Activated CD4-positive, alpha-beta T cell treated with anti-CD3 and anti-CD28 coated beads for 36 hours (primary cell): ENCODE measurements around the gene H6PD. TPM values are rescaled to one million over a fixed set of nuclear protein-coding genes. Genes with fewer than 3 reads are reported as not detected.

Source experiments
- ATAC-seq: fragments of 200-7000 bp; cut with Tn5 transposase; one replicate; pipeline ENCODE4 v1.10.0; 2021; ENCODE audit warnings: mild to moderate bottlenecking, moderate library complexity
- CTCF ChIA-PET: fragments of 350-600 bp; sonication (Branson Sonifier 250); formaldehyde crosslinking; loops from one replicate; lab custom pipeline; 2021; ENCODE audit warnings: antibody characterized with exemption; lab: Charles Lee
- POLR2A ChIA-PET: fragments of 350-600 bp; sonication (Branson Sonifier 250); formaldehyde crosslinking; loops from one replicate; lab custom pipeline; 2021; ENCODE audit warnings: antibody characterized with exemption, inconsistent platforms; lab: Charles Lee
- DNase-seq: peaks from one replicate; pipeline ENCODE4 v3.0.0-alpha.2; 2020
- H3K27ac Mint-ChIP-seq: one replicate; pipeline ENCODE4 v1.8.0; 2021; ENCODE audit warnings: mixed read lengths
- H3K27me3 Mint-ChIP-seq: one replicate; pipeline ENCODE4 v1.8.0; 2021; ENCODE audit warnings: mixed read lengths
- H3K36me3 Mint-ChIP-seq: one replicate; pipeline ENCODE4 v1.8.0; 2021; ENCODE audit warnings: low read depth, mixed read lengths
- H3K4me1 Mint-ChIP-seq: one replicate; pipeline ENCODE4 v1.8.0; 2021; ENCODE audit warnings: mixed read lengths
- H3K4me3 Mint-ChIP-seq: one replicate; pipeline ENCODE4 v1.8.0; 2021; ENCODE audit warnings: mild to moderate bottlenecking, moderate library complexity, mixed read lengths
- H3K9me3 Mint-ChIP-seq: one replicate; pipeline ENCODE4 v1.8.0; 2021; ENCODE audit warnings: low read depth, mixed read lengths
- intact Hi-C, 2 experiments: fragments of 100-400 bp; cut with DNase I in 1 of 2; cut with micrococcal nuclease in 1 of 2; formaldehyde crosslinking; loops; one replicate each; pipeline versions ENCODE4 v1.14.2 to v1.15.1; 2022 to 2024; cut with DNase I, micrococcal nuclease
- total RNA-seq, 2 experiments: library from RNA; stranded (reverse); gene quantifications; one replicate each; pipeline ENCODE4 v1.2.3, GENCODE V29; 2021

H6PD gene
- total RNA-seq, 2 experiments from 2014 or later: 8.8 to 9.6 TPM

DNA sequence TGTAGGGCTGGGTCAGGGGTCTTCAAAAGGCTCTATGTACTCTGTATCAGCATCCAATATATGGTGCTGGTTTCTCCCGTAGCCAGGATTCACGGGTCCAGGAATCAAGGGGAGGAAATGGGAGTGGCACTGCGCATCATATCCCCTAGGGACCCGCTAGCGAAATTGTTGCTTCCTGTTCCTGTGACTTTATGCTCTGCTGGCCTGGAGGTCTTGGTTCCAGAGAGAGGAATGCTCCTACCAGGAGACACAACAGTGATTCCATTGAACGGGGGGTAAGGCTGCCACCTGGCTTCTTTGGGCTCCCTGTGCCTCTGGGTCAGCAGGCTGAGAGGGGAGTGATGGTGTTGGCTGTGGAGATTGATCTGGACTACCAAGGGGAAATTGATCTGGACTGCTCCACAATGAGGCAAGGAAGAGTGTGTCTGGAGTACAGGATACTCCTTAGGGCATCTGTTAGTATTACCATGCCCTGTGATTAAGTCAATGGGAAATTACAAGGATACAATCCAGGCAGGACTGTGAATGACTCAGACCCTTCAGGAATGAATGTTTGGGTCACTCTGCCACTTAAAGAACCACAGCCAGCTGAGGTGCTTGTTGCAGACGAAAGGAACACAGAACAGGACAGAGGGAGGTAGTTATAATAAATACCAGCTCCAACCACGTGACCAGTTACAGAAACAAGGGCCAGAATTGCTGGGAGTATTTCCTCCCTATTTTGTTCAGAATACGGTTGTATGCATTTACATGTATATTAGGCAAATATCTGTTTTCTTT lies 68.4 kb downstream of the H6PD start:
- POLR2A ChIA-PET: no interaction called here
- H3K4me3 Mint-ChIP-seq: no peak overlapping the region
- H3K27me3 Mint-ChIP-seq: no peaks in the 10 kb centered on the region
- H3K27ac Mint-ChIP-seq: no peak overlapping the region
- H3K4me1 Mint-ChIP-seq: peaks cover 11% of the 10 kb centered on the region
- ATAC-seq (no peak), DNase-seq (no peak)
- intact Hi-C loops: no loop called here
- CTCF ChIA-PET: interaction anchor here (0.6 kb wide), 1 partner anchor 268 kb away, joined by 3 read pairs; no protein-coding TSS in a partner anchor
- no peaks in the 10 kb centered on the region for H3K9me3 Mint-ChIP-seq
- no peaks in the 10 kb centered on the region for H3K36me3 Mint-ChIP-seq

DNA sequence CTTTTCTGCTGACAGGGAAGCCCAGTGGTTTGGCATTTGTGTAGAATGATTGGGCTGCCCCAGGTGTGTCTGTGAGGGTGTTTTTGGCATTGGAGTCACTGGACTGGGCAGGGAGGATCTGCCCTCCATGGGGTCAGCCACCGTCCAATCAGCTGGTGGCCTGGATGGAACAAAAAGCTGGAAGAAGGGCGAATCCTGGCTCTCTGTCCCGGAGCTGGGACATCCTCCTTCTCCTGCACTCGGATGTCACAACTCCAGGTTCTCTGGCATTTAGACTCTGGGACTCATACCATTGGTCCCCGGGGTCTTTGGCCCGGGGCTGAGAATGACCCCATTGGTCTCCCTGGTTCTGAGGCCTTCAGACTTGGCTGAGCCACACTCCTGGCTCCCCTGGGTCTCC lies 69.3 kb downstream of the H6PD start:
- no peak overlapping the region for H3K4me3 Mint-ChIP-seq
- no peak overlapping the region for H3K27ac Mint-ChIP-seq
- H3K27me3 Mint-ChIP-seq: no peaks in the 10 kb centered on the region
- intact Hi-C loops: no loop called here
- ChIA-PET CTCF (interaction anchor here (0.7 to 1.1 kb wide), 2 partner anchors 15 to 103 kb away, joined by 3 to 4 read pairs; no protein-coding TSS in a partner anchor), POLR2A (no interaction called here)
- no peak for DNase-seq
- no peak for ATAC-seq
- H3K9me3 Mint-ChIP-seq: no peaks in the 10 kb centered on the region
- no peaks in the 10 kb centered on the region for H3K36me3 Mint-ChIP-seq
- peaks cover 11% of the 10 kb centered on the region for H3K4me1 Mint-ChIP-seq

DNA sequence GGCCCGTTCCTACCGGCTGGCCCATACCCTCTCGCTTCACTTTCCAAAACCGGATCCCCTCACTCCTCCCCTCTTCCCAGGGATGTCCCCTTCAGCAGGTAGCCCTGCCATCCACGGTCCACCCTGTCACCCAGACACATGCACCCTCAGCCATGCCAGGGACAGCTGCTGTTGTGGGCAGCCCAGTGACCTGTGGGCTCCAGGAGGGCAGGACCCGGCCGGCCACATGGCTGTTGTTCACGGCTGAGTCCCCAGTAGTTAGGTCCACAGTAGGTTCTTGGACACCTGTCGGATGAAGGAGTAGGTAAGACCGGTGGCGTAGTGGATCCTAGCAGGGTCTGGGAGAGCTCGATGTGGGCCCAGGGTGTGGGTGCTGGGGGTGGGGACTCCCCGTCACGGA lies 70.6 kb downstream of the H6PD start:
- no peaks in the 10 kb centered on the region for H3K9me3 Mint-ChIP-seq
- intact Hi-C loops: no loop called here
- H3K27ac Mint-ChIP-seq: no peak overlapping the region
- no peak overlapping the region for H3K4me3 Mint-ChIP-seq
- ChIA-PET POLR2A (no interaction called here), CTCF (interaction anchor here (0.8 to 1.5 kb wide), 3 partner anchors 21 to 750 kb away, joined by 3 to 5 read pairs (median 3); no protein-coding TSS in a partner anchor)
- DNase-seq: no peak
- no peaks in the 10 kb centered on the region for H3K27me3 Mint-ChIP-seq
- ATAC-seq: no peak
- peaks cover 11% of the 10 kb centered on the region for H3K4me1 Mint-ChIP-seq
- no peaks in the 10 kb centered on the region for H3K36me3 Mint-ChIP-seq

DNA sequence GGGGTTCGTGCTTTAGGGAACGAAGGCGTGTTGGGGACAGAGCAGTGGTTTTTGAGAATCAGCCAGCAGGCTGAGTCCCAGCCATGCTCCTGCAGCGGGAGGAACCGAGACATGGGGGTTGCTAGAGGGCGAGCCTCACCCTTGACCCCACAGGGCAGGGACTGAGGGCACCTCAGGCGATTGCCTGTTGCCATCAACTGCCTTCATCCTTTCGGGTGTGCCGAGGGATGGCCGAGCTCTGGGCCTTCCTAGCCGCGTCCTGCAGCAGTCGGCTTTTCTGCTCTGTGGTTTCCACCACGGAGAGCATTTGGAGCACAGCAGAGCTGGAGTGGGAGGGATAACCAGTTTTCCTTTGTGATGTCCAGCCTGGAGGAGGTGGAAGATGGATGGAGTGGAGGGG lies 71.4 kb downstream of the H6PD start:
- POLR2A ChIA-PET: interaction anchor here (0.7 kb wide), 1 partner anchor 9 kb away, joined by 6 read pairs; no protein-coding TSS in a partner anchor
- Mint-ChIP-seq H3K9me3 (no peaks in the 10 kb centered on the region), H3K27me3 (no peaks in the 10 kb centered on the region), H3K4me1 (peaks cover 7% of the 10 kb centered on the region), H3K27ac (no peak overlapping the region), H3K36me3 (no peaks in the 10 kb centered on the region), H3K4me3 (no peak overlapping the region)
- no peak for DNase-seq
- intact Hi-C loops: no loop called here
- no peak for ATAC-seq
- CTCF ChIA-PET: interaction anchor here (0.8 kb wide), 1 partner anchor 751 kb away, joined by 3 read pairs; no protein-coding TSS in a partner anchor

DNA sequence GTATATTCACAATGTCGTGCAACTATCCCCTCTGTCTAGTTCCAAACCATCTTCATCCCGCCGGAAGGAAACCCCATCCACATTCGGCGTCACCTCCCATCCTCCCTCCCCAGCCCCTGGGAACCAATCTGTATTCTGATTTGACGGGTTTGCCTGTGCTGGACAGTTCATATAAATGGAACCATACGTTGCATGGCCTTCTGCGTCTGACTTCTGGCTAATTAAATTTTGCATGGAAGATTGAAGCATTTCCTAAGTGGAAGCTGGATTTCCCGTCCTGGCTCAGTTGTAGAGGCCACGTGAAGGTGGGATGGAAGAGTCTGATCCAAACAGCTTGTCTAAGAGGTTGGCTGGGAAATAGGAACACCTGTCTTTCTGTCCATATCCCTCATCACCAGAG lies 72.7 kb downstream of the H6PD start:
- Mint-ChIP-seq H3K4me1 (peaks cover 7% of the 10 kb centered on the region), H3K27ac (no peak overlapping the region), H3K36me3 (no peaks in the 10 kb centered on the region), H3K27me3 (no peaks in the 10 kb centered on the region), H3K9me3 (no peaks in the 10 kb centered on the region), H3K4me3 (no peak overlapping the region)
- POLR2A ChIA-PET: no interaction called here
- DNase-seq: no peak
- intact Hi-C loops: no loop called here
- CTCF ChIA-PET: interaction anchor here (0.6 kb wide), 1 partner anchor 40 kb away, joined by 3 read pairs; no protein-coding TSS in a partner anchor
- ATAC-seq: no peak

DNA sequence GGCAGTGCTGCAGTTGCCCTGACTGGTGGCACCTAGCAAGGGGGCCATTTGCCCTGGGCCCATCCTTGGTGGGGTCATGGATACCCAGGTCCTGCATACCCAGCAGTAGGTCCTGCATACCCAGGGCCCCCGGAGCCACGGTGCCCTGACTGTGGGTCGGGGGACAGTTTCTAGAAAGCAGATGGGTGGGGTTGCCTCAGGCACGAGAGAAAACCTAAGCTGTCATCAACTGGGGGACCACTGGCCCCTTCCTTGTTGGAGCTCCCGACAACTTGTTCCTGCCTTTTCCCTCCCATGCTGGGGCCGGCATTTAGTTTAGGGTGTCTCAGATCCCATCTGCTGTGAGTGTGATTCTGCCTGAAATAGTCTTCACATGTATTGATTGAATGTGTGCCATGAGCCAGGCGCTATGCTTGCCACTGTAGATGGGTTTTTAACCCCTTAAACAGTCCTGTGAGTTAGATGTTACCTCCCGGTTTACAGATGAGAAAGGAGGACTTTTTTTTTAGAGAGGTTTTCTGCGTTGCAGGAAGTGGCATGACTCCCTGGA lies 73.7 kb downstream of the H6PD start:
- DNase-seq (no peak), ATAC-seq (no peak)
- Mint-ChIP-seq H3K4me3 (no peak overlapping the region), H3K27me3 (no peaks in the 10 kb centered on the region), H3K4me1 (peaks cover 4% of the 10 kb centered on the region), H3K9me3 (no peaks in the 10 kb centered on the region), H3K27ac (no peak overlapping the region), H3K36me3 (no peaks in the 10 kb centered on the region)
- ChIA-PET CTCF (no interaction called here), POLR2A (no interaction called here)
- intact Hi-C loops: no loop called here

DNA sequence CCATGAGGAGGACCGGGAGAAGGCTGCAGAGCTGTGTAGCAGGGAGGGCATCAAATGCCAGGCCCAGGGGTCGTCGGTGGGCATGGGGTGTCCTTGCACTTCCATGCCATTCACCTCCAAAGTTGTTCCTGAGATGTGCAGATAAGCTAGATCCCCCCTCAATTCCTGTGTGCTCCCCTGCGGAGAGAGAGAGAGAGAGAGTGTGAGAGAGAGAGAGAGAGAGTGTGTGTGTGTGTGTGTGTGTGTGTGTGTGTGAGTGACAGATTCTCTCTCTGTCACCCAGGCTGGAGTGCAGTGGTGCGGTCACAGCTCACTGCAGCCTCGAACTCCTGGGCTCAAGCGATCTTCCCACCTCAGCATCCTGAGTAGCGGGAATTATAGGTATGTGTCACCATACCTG lies 74.5 kb downstream of the H6PD start:
- intact Hi-C loops: no loop called here
- CTCF ChIA-PET: no interaction called here

DNA sequence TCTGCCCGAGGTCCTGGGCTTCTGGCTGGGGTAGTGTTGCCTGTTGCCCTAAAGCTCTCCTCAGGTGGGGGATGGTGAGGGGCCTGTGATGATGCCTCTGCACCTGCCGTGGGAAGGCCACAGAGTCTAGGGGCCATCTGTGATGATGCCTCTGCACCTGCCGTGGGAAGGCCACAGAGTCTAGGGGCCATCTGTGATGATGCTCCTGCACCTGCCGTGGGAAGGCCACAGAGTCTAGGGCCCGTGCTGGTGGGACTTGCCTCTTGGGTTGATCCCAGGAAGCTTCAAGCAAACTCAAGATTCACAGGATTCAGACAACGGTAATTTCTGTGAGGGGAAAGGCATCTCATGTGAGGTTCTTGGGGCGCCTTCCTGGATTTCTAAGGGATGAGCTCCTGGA lies 75.4 kb downstream of the H6PD start:
- Mint-ChIP-seq H3K36me3 (no peaks in the 10 kb centered on the region), H3K27ac (no peak overlapping the region), H3K4me3 (no peak overlapping the region), H3K4me1 (peaks cover 12% of the 10 kb centered on the region), H3K27me3 (no peaks in the 10 kb centered on the region), H3K9me3 (no peaks in the 10 kb centered on the region)
- ChIA-PET CTCF (interaction anchor here (0.7 to 1.5 kb wide), 4 partner anchors 14 to 181 kb away, joined by 3 to 4 read pairs (median 3); no protein-coding TSS in a partner anchor), POLR2A (no interaction called here)
- no peak for DNase-seq
- intact Hi-C loops: no loop called here
- ATAC-seq: no peak

More for the DNA sequence above, 74.5 kb downstream of the H6PD start:
- Mint-ChIP-seq H3K27me3 (no peaks in the 10 kb centered on the region), H3K36me3 (no peaks in the 10 kb centered on the region), H3K4me1 (peaks cover 4% of the 10 kb centered on the region), H3K9me3 (no peaks in the 10 kb centered on the region), H3K27ac (no peak overlapping the region), H3K4me3 (no peak overlapping the region)
- no peak for DNase-seq
- POLR2A ChIA-PET: no interaction called here
- no peak for ATAC-seq

DNA sequence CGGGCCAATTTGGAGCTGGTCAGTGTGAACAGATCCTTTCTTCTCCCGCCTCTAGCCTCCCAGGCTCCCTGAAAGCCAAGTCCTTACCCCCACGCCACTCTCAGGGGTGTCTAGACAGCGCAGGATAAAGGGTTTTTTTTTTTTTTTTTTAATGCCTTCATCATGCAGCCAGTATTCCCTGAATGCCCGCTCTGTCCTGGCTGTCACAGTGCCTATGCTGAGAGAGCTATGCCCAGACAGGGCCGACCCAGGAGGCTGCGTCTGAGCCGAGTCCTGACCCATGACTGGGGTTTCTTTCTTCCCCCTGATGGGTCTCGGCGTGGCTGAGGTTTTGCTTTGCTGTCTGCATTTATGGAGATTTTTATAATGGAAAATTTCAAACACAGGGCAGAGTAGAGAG lies 76.5 kb downstream of the H6PD start:
- no peaks in the 10 kb centered on the region for H3K9me3 Mint-ChIP-seq
- ChIA-PET CTCF (interaction anchor here (0.6 to 1.5 kb wide), 3 partner anchors 15 to 1469 kb away, joined by 3 to 4 read pairs (median 3); no protein-coding TSS in a partner anchor), POLR2A (no interaction called here)
- intact Hi-C loops: no loop called here
- H3K4me3 Mint-ChIP-seq: no peak overlapping the region
- DNase-seq (no peak), ATAC-seq (no peak)
- H3K27ac Mint-ChIP-seq: no peak overlapping the region
- no peaks in the 10 kb centered on the region for H3K27me3 Mint-ChIP-seq
- no peaks in the 10 kb centered on the region for H3K36me3 Mint-ChIP-seq
- H3K4me1 Mint-ChIP-seq: peaks cover 20% of the 10 kb centered on the region

DNA sequence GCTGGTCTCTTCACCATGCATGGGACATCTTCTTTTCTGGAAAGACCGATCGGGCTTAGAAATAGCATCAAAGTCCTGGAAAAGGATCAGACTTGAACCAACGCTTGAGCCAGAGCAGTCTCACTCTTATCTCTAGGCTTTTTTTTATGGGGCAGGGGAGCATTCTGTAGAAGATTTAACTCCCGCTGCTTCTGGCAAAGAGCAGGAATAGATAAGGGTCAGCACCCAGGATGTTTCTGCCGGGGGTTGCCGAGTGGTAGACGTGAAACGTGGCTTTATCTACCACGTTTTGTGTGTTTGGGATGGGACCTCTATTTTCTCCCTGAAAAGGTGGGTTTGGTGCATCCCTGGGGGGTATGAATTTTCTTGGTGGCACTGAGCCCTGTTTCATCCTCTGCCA lies 76.9 kb downstream of the H6PD start:
- intact Hi-C loops: no loop called here
- ChIA-PET POLR2A (no interaction called here), CTCF (no interaction called here)
- H3K36me3 Mint-ChIP-seq: no peaks in the 10 kb centered on the region
- no peak overlapping the region for H3K27ac Mint-ChIP-seq
- DNase-seq (no peak), ATAC-seq (no peak)
- no peak overlapping the region for H3K4me3 Mint-ChIP-seq
- H3K9me3 Mint-ChIP-seq: no peaks in the 10 kb centered on the region
- H3K4me1 Mint-ChIP-seq: peaks cover 23% of the 10 kb centered on the region
- no peaks in the 10 kb centered on the region for H3K27me3 Mint-ChIP-seq

DNA sequence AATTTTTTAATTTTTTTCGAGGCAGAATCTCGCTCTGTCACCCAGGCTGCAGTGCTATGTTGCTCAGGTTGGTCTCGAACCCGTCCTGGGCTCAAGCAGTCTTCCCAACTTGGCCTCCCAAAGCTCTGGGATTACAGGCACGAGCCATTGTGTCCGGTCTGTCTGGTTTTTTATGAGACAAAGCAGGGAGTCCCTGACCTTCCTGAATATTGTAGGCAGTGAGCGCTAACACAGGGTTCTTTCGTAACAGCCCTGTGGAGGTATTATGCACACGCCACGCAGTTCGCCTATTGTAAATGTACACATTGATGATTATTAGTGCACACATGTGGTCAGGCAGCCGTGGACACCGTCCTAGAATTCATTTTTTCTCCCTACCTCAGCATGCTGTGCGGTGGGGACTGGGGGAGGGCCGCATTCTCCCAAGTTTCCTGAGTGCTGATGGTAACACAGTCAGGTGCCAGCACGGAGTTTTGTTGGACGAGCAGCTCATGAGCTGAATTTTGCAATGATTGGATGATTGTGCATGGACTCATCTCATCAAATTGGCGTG lies 77.7 kb downstream of the H6PD start:
- H3K27ac Mint-ChIP-seq: no peak overlapping the region
- ChIA-PET CTCF (no interaction called here), POLR2A (no interaction called here)
- DNase-seq (no peak), ATAC-seq (no peak)
- intact Hi-C loops: no loop called here
- no peak overlapping the region for H3K4me3 Mint-ChIP-seq
- H3K4me1 Mint-ChIP-seq: peaks cover 29% of the 10 kb centered on the region
- H3K9me3 Mint-ChIP-seq: no peaks in the 10 kb centered on the region
- H3K36me3 Mint-ChIP-seq: no peaks in the 10 kb centered on the region
- H3K27me3 Mint-ChIP-seq: no peaks in the 10 kb centered on the region
